ENCODE data around the gene SHROOM2.

DNA sequence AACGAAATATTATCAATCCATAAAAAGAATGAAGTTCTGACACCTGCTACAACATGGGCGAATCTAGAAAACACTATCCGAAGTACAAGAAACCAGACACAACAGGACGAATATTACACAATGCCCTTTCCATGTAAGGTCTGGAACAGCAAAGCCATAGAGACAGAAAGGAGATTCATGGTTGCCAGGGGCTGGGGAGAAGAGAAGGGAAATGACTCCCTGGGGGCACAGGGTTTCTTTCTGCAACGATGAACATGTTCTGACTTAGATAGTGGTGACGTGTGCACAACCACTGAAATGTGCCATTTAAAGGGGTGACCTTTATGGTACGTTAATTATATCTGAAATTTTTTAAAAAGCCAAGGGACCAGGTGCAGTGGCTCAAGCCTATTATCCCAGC is 48.9 kb upstream of the SHROOM2 start:
- TF ChIP-seq, protein P1, sequence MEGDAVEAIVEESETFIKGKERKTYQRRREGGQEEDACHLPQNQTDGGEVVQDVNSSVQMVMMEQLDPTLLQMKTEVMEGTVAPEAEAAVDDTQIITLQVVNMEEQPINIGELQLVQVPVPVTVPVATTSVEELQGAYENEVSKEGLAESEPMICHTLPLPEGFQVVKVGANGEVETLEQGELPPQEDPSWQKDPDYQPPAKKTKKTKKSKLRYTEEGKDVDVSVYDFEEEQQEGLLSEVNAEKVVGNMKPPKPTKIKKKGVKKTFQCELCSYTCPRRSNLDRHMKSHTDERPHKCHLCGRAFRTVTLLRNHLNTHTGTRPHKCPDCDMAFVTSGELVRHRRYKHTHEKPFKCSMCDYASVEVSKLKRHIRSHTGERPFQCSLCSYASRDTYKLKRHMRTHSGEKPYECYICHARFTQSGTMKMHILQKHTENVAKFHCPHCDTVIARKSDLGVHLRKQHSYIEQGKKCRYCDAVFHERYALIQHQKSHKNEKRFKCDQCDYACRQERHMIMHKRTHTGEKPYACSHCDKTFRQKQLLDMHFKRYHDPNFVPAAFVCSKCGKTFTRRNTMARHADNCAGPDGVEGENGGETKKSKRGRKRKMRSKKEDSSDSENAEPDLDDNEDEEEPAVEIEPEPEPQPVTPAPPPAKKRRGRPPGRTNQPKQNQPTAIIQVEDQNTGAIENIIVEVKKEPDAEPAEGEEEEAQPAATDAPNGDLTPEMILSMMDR (IDR thresholded peaks at IDR 0.05; ENCODE audit: insufficient read depth, low read length): no peak
- TF ChIP-seq POLR2AphosphoS5 (IDR thresholded peaks at IDR 0.05; ENCODE audit: low read depth): no peak
- TF ChIP-seq, protein P2, sequence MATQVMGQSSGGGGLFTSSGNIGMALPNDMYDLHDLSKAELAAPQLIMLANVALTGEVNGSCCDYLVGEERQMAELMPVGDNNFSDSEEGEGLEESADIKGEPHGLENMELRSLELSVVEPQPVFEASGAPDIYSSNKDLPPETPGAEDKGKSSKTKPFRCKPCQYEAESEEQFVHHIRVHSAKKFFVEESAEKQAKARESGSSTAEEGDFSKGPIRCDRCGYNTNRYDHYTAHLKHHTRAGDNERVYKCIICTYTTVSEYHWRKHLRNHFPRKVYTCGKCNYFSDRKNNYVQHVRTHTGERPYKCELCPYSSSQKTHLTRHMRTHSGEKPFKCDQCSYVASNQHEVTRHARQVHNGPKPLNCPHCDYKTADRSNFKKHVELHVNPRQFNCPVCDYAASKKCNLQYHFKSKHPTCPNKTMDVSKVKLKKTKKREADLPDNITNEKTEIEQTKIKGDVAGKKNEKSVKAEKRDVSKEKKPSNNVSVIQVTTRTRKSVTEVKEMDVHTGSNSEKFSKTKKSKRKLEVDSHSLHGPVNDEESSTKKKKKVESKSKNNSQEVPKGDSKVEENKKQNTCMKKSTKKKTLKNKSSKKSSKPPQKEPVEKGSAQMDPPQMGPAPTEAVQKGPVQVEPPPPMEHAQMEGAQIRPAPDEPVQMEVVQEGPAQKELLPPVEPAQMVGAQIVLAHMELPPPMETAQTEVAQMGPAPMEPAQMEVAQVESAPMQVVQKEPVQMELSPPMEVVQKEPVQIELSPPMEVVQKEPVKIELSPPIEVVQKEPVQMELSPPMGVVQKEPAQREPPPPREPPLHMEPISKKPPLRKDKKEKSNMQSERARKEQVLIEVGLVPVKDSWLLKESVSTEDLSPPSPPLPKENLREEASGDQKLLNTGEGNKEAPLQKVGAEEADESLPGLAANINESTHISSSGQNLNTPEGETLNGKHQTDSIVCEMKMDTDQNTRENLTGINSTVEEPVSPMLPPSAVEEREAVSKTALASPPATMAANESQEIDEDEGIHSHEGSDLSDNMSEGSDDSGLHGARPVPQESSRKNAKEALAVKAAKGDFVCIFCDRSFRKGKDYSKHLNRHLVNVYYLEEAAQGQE (IDR thresholded peaks at IDR 0.05; ENCODE audit: insufficient replicate concordance, low read depth): no peak
- no peak for TF ChIP-seq GABPA (IDR thresholded peaks at IDR 0.05; ENCODE audit: low read depth)
- TF ChIP-seq SPI1 (IDR thresholded peaks at IDR 0.05; ENCODE audit: borderline replicate concordance, low read depth): no peak

Data from HL-60 (cell line).